ENCODE measurements around the gene ADAMTSL1.

The ADAMTSL1 gene

GRCh38 chr9:18608371-18608770, 134.4 kb downstream of the ADAMTSL1 start:
- no peak for DNase-seq

- no peak for DNase-seq
Measured at GRCh38 chr9:18610956-18611355, 137.0 kb downstream of the ADAMTSL1 start.

- no peak for DNase-seq
Measured at GRCh38 chr9:18611971-18612370, 138.0 kb downstream of the ADAMTSL1 start.

- no peak for DNase-seq
Measured at GRCh38 chr9:18614116-18614515, 140.2 kb downstream of the ADAMTSL1 start.

- DNase-seq = no peak
Measured at GRCh38 chr9:18614651-18615050, 140.7 kb downstream of the ADAMTSL1 start.

GRCh38 chr9:18616976-18617375, 143.0 kb downstream of the ADAMTSL1 start:
- no peak for DNase-seq

GRCh38 chr9:18617759-18618158, 143.8 kb downstream of the ADAMTSL1 start:
- DNase-seq = no peak

GRCh38 chr9:18618862-18619261, 144.9 kb downstream of the ADAMTSL1 start:
- no peak for DNase-seq

GRCh38 chr9:18622186-18622836, 148.4 kb downstream of the ADAMTSL1 start:
- DNase-seq = no peak

- no peak for DNase-seq
Measured at GRCh38 chr9:18623221-18624079, 149.5 kb downstream of the ADAMTSL1 start.

- DNase-seq = no peak
Measured at GRCh38 chr9:18626046-18626698, 152.2 kb downstream of the ADAMTSL1 start.

GRCh38 chr9:18629136-18629535, 155.2 kb downstream of the ADAMTSL1 start:
- no peak for DNase-seq

GRCh38 chr9:18632632-18633403, 158.9 kb downstream of the ADAMTSL1 start:
- DNase-seq = no peak

- DNase-seq = no peak
Measured at GRCh38 chr9:18636781-18637180, 162.8 kb downstream of the ADAMTSL1 start.

- DNase-seq = no peak
Measured at GRCh38 chr9:18638371-18639249, 164.7 kb downstream of the ADAMTSL1 start.

GRCh38 chr9:18639911-18640310, 166.0 kb downstream of the ADAMTSL1 start:
- no peak for DNase-seq

GRCh38 chr9:18658804-18659705, 185.1 kb downstream of the ADAMTSL1 start:
- DNase-seq = no peak

- DNase-seq = no peak
Measured at GRCh38 chr9:18660001-18660400, 186.0 kb downstream of the ADAMTSL1 start.

GRCh38 chr9:18662320-18662719, 188.4 kb downstream of the ADAMTSL1 start:
- no peak for DNase-seq

GRCh38 chr9:18665947-18666346, 192.0 kb downstream of the ADAMTSL1 start:
- no peak for DNase-seq

GRCh38 chr9:18666348-18666747, 192.4 kb downstream of the ADAMTSL1 start:
- DNase-seq = no peak

Data from activated naive CD4-positive, alpha-beta T cell treated with Interleukin-2 at 50 U/mL for 16 hours (primary cell).